Esophagus squamous epithelium (tissue), 5 donors: ENCODE measurements around the gene RPS6KA6. TPM values are rescaled to one million over a fixed set of nuclear protein-coding genes. Genes with fewer than 3 reads are reported as not detected.

Source experiments
- DNase-seq: peaks from one replicate; lab custom pipeline; 2025; lab: John Stamatoyannopoulos, UW
- H3K27ac ChIP-seq, 4 donors: fragments of 200-600 bp; sonication (generic); one replicate each; pipeline ENCODE4 v1.5.1; 2016 to 2019; ENCODE audit warnings: mild to moderate bottlenecking in 1 of 4
- H3K27me3 ChIP-seq, 4 donors: fragments of 200-600 bp; sonication (generic); 1 replicate in 3 of 4; 2 replicates in 1 of 4; pipeline versions ENCODE4 v1.5.1 to v1.6.0; 2017 to 2021; ENCODE audit warnings: antibody characterized with exemption in 1 of 4
- H3K36me3 ChIP-seq, 3 donors: fragments of 200-600 bp; sonication (generic); one replicate each; pipeline ENCODE4 v1.5.1; 2016 to 2019
- H3K4me1 ChIP-seq, 3 donors: fragments of 200-600 bp; sonication (generic); one replicate each; pipeline ENCODE4 v1.5.1; 2017 to 2019
- H3K4me3 ChIP-seq, 4 donors: fragments of 200-600 bp; sonication (generic); 1 replicate in 3 of 4; 2 replicates in 1 of 4; pipeline ENCODE4 v1.5.1; 2016 to 2019; ENCODE audit warnings: mild to moderate bottlenecking in 2 of 4, moderate library complexity in 1 of 4
- H3K9me3 ChIP-seq, 3 donors: fragments of 200-600 bp; sonication (generic); one replicate each; pipeline ENCODE4 v1.5.1; 2016 to 2019
- POLR2A ChIP-seq, 4 donors: fragments of 450-650 bp; IDR thresholded peaks; one replicate each; pipeline ENCODE4 v1.6.1; 2017; ENCODE audit warnings: antibody characterized with exemption in 4 of 4, mild to moderate bottlenecking in 4 of 4, moderate library complexity in 3 of 4
- WGBS, 2 donors: methylation state at CpG; one replicate each; pipeline ENCODE4 v1.1.5; 2018; 5-methylcytosine and 5-hydroxymethylcytosine counted together
- intact Hi-C: fragments of 100-400 bp; cut with DNase I; formaldehyde crosslinking; loops from one replicate; pipeline ENCODE4 v1.15.0; 2022
- total RNA-seq, 4 donors: library from RNA; depleted of rRNA; stranded (reverse); fragments of >200 nt; gene quantifications; one replicate each; pipeline ENCODE4 v1.1.0, GENCODE V29; 2016
- TF ChIP-seq, protein P1 (sequence below), 6 experiments: fragments of 450-650 bp in 4 of 6; fragments of 200-600 bp in 2 of 6; sonication (generic) in 2 of 6; IDR thresholded peaks; one replicate each; pipeline ENCODE4 v1.5.1; 2016 to 2019; ENCODE audit warnings: antibody characterized with exemption in 6 of 6, mild to moderate bottlenecking in 4 of 6, moderate library complexity in 4 of 6
- donor health status: DM: yes; HTN: yes; CAD: no.

Gene RPS6KA6
- total RNA-seq, 4 donors from 2014 or later: 0.92 to 2.9 (median 1.9) TPM

DNA sequence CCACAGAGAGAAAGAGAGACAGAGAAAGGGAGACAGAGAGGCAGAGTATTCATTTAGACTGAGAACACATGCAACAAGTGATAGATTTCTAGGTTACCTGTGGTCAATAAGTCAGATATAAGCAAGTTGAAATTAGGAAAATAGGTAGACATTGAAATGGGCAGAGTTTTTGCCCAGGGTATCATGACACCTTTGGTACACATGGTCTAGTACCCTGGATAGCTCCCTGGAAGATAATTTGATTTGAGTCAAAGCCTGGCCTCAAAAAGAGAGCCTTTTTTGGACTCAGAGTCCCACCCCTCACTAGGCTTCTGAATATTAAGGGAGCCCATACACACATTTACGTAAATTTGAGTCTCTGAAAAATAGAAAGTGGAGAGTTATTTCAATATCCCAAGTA is 4.0 kb upstream of the RPS6KA6 start:
- 75 to 90% methylated on average over 1 of the region's 1 CpG for WGBS, 2 donors
- H3K27ac ChIP-seq: no peak overlapping the region
- H3K9me3 ChIP-seq: no peaks in the 10 kb centered on the region
- intact Hi-C loops: no loop called here
- no peaks in the 10 kb centered on the region for H3K4me1 ChIP-seq
- no peak for TF ChIP-seq POLR2A (IDR thresholded peaks at IDR 0.05)
- no peaks in the 10 kb centered on the region for H3K27me3 ChIP-seq
- no peak overlapping the region for H3K4me3 ChIP-seq
- H3K36me3 ChIP-seq: no peaks in the 10 kb centered on the region
- no peak for DNase-seq

DNA sequence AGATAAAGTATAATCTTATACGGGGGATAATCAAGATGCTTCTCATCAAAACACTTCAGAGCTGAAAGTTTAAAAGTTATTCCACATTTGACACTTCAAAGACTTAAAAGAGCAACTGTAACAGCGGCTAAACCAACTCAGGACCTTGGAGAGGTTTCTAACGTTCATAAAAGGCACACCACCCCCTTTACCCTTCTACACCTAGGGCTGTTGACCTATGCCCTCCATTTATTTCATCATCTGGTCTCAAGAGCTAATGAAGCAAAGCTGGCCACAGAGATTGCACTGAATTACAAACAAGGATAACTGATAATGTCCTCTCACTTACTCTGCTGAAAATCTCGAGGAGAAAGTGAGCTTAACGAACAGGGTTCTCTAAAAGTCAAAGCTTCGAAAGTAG is 1.1 kb upstream of the RPS6KA6 start:
- intact Hi-C loops: no loop called here
- TF ChIP-seq, protein P1, sequence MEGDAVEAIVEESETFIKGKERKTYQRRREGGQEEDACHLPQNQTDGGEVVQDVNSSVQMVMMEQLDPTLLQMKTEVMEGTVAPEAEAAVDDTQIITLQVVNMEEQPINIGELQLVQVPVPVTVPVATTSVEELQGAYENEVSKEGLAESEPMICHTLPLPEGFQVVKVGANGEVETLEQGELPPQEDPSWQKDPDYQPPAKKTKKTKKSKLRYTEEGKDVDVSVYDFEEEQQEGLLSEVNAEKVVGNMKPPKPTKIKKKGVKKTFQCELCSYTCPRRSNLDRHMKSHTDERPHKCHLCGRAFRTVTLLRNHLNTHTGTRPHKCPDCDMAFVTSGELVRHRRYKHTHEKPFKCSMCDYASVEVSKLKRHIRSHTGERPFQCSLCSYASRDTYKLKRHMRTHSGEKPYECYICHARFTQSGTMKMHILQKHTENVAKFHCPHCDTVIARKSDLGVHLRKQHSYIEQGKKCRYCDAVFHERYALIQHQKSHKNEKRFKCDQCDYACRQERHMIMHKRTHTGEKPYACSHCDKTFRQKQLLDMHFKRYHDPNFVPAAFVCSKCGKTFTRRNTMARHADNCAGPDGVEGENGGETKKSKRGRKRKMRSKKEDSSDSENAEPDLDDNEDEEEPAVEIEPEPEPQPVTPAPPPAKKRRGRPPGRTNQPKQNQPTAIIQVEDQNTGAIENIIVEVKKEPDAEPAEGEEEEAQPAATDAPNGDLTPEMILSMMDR (IDR thresholded peaks at IDR 0.05): no peak
- TF ChIP-seq POLR2A (IDR thresholded peaks at IDR 0.05): no peak
- Histone ChIP-seq H3K27me3 (no peaks in the 10 kb centered on the region), H3K27ac (no peak overlapping the region), H3K36me3 (no peaks in the 10 kb centered on the region), H3K9me3 (no peaks in the 10 kb centered on the region), H3K4me1 (no peaks in the 10 kb centered on the region), H3K4me3 (no peak overlapping the region)
- 59 to 61% methylated on average over 6 of the region's 6 CpGs for WGBS, 2 donors
- no peak for DNase-seq

DNA sequence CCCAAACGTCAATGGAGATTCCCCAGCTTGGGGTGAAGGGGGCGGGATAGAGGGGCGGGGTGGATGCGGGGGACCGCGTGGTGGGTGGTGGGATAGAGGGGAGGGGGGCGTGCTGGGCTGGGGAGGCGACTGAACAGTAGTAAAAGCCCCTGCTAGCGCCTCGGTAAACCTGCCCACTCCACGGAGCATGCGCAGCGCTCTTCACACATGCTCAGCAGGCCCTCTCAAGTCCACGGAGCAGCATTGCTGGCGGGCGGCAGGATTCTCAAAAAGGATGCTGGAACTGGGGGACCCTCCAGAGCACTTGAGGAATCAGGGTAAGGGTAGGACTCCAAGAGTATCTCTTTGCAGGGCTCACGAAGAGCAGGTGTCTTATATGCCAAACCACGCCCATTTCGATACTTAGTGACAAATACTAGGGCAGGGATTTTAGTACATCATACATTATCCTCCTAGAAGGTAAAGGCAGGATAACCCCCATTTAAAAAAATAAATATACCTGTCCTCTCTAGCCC is 378 bp upstream of the RPS6KA6 start:
- no peaks in the 10 kb centered on the region for H3K36me3 ChIP-seq
- H3K4me1 ChIP-seq: no peaks in the 10 kb centered on the region
- WGBS, 2 donors: 22 to 58% methylated on average over 3 to 8 of the region's 19 CpGs
- peak overlapping the region; percentile 47 to 69 (median 58) for H3K4me3 ChIP-seq
- TF ChIP-seq, protein P1 (IDR thresholded peaks at IDR 0.05): no peak
- no peak for TF ChIP-seq POLR2A (IDR thresholded peaks at IDR 0.05)
- intact Hi-C loops: no loop called here
- H3K9me3 ChIP-seq: no peaks in the 10 kb centered on the region
- no peak for DNase-seq
- peak overlapping the region in 3 of 4 donors; percentile 49 to 74 (median 71) for H3K27ac ChIP-seq
- H3K27me3 ChIP-seq: no peaks in the 10 kb centered on the region

DNA sequence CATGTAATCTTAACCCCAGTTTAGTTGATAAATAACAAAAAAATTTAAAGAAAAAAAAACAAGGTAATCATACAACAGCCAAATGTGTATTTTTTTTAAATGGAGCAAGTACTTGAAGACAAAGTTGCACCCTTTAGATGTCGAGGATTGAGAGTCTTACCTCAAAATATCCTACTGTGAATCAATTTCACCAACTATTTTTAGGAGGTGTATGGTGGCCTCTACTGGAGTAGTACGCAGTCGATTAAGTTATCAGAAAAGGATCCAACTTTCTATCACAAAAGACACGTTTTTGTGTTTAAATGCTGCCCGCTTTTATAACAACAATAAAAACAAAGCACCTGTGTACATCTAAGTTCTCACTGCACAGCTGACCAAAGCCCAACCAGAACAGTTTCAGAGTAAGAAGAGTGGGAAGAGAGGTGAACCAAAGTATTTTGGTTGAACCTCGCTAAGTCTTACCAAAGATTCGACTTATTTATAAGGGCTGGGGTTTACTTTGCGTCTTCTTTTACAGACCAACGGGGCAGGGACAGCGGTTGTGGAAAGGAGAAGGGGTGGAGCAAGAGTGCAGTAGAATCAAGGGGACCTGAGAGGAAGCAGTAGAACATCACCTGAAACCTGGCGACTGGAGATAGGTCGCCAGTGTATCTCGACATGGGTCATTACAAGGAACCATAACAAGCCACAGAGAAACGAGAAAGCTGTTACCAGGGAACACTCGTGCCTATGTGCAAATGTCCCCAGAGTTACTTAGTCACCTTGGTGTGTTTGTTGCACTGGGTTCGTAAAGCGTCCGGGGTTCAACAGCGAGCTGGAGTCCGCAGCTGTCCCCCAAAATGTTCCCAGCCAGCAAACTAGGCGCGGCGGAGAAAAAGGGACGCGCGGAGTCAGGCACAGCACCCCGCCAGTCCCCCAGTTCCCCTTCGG is 1.1 kb downstream of the RPS6KA6 start:
- WGBS, 2 donors: 10 to 38% methylated on average over 15 to 20 of the region's 28 CpGs
- Histone ChIP-seq H3K27ac (peak overlapping the region; percentile 49 to 74 (median 64)), H3K36me3 (no peaks in the 10 kb centered on the region), H3K4me1 (no peaks in the 10 kb centered on the region), H3K27me3 (no peaks in the 10 kb centered on the region), H3K9me3 (no peaks in the 10 kb centered on the region), H3K4me3 (peak overlapping the region; percentile 47 to 69 (median 58))
- no peak for DNase-seq
- no peak for TF ChIP-seq POLR2A (IDR thresholded peaks at IDR 0.05)
- TF ChIP-seq, protein P1 (IDR thresholded peaks at IDR 0.05): no peak
- intact Hi-C loops: no loop called here

DNA sequence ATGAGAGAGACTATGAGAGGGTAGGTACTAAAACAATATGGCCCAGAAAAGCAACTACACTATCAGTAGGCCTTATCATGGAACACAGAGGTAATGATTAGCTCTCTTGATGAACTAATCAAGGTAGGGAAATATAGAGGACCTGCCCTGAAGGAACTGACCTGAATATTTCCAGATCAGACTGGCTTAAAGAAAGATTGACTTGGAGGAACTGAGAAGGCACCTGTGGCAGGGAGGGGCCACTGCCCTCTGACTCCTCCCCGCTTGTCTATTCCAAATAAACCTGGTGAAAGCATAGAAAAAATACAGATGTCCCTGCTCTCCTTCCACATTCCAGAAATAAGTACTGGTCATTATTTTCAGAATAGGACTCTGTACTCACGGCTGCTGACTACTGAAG is 5.5 kb downstream of the RPS6KA6 start:
- H3K27me3 ChIP-seq: no peaks in the 10 kb centered on the region
- H3K4me1 ChIP-seq: no peaks in the 10 kb centered on the region
- no peak overlapping the region for H3K27ac ChIP-seq
- no peaks in the 10 kb centered on the region for H3K9me3 ChIP-seq
- 61 to 67% methylated on average over 2 of the region's 2 CpGs for WGBS, 2 donors
- H3K36me3 ChIP-seq: no peaks in the 10 kb centered on the region
- no peak for TF ChIP-seq POLR2A (IDR thresholded peaks at IDR 0.05)
- TF ChIP-seq, protein P1 (IDR thresholded peaks at IDR 0.05): no peak
- no peak overlapping the region for H3K4me3 ChIP-seq
- intact Hi-C loops: no loop called here
- DNase-seq: no peak
